K562 (cell line): Measurements from ENCODE around the gene POU2AF2. TPM values are rescaled to one million over a fixed set of nuclear protein-coding genes. Genes with fewer than 3 reads are reported as not detected.

Source experiments
- ATAC-seq: fragments of 200-7000 bp; cut with Tn5 transposase; 3 replicates; pipeline ENCODE4 v1.9.1; 2020; ENCODE audit warnings: moderate library complexity
- BruUV-seq: library from RNA; stranded (reverse); fragments of 400-500 nt; replicated peaks from 2 replicates; lab custom pipeline; 2021; lab: Mats Ljungman, UMichigan
- CTCF ChIA-PET: fragments of 300-600 bp; formaldehyde crosslinking; extraction: SDS; loops from one replicate; lab custom pipeline; 2021; ENCODE audit warnings: low intra/inter-chr PET ratio; lab: Yijun Ruan, JAX
- POLR2A ChIA-PET: fragments of 300-600, 350-650 bp; sonication (Branson Sonifier 250); formaldehyde crosslinking; extraction: SDS; loops from one replicate; lab custom pipeline; 2021; ENCODE audit warnings: antibody characterized with exemption, inconsistent platforms; lab: Yijun Ruan, JAX
- DNase-seq, 4 experiments: peaks; one replicate each; pipeline versions ENCODE4 v3.0.0 to v3.0.0-alpha.2; 2011 to 2018; ENCODE audit warnings: low spot score in 3 of 4, mixed read lengths in 3 of 4; ENCODE audit errors: extremely low read depth in 1 of 4
- FAIRE-seq: peaks from 2 replicates; lab custom pipeline; 2011; peaks lifted over from hg19 to GRCh38; lab: Jason Lieb, UNC
- H2AFZ ChIP-seq: 2 replicates; pipeline ENCODE4 v1.6.0; 2011; ENCODE audit warnings: low read depth, low read length, control low read depth, inconsistent platforms
- H3K27ac ChIP-seq: fragments of 200-600 bp; 3 replicates; pipeline ENCODE4 v1.8.0; 2011; ENCODE audit warnings: low read depth, mild to moderate bottlenecking, control low read depth, inconsistent platforms, low read length, moderate library complexity, mixed read lengths; ENCODE audit errors: extremely low read depth
- H3K27me3 ChIP-seq, 2 experiments: fragments of 300-600 bp in 1 of 2; 2 replicates in 1 of 2; 3 replicates in 1 of 2; pipeline versions ENCODE4 v1.6.0 to v1.8.0; 2011; ENCODE audit warnings: inconsistent platforms in 2 of 2, low read length in 2 of 2, mild to moderate bottlenecking in 1 of 2, mixed read lengths in 1 of 2, moderate library complexity in 1 of 2; ENCODE audit not compliant: control insufficient read depth in 2 of 2, insufficient read depth in 2 of 2
- H3K36me3 ChIP-seq: fragments of 300-600 bp; 3 replicates; pipeline ENCODE4 v1.8.0; 2011; ENCODE audit warnings: mild to moderate bottlenecking, low read length, inconsistent platforms; ENCODE audit not compliant: control insufficient read depth, insufficient read depth
- H3K4me1 ChIP-seq, 2 experiments: fragments of 200-600 bp in 1 of 2; replicated peaks in 1 of 2; 2 replicates in 1 of 2; 3 replicates in 1 of 2; pipeline versions ENCODE4 v1.5.1 to v1.8.0; 2011; ENCODE audit warnings: inconsistent platforms in 2 of 2, low read length in 2 of 2, mild to moderate bottlenecking in 1 of 2, mixed read lengths in 1 of 2, moderate library complexity in 1 of 2; ENCODE audit not compliant: control insufficient read depth in 2 of 2, insufficient read depth in 2 of 2
- H3K4me2 ChIP-seq: 2 replicates; pipeline ENCODE4 v1.6.1; 2011; ENCODE audit warnings: low read length, control low read depth, inconsistent platforms, mixed read lengths; ENCODE audit not compliant: insufficient read depth
- H3K4me3 ChIP-seq: fragments of 200-600 bp; sonication (generic), shearing (Covaris generic); 2 replicates; pipeline ENCODE4 v1.5.1; 2016; ENCODE audit warnings: control low read depth, inconsistent platforms
- H3K79me2 ChIP-seq: fragments of 200-600 bp; 3 replicates; pipeline ENCODE4 v1.8.0; 2011; ENCODE audit warnings: low read length, inconsistent platforms; ENCODE audit not compliant: control insufficient read depth, insufficient read depth
- H3K9ac ChIP-seq, 2 experiments: 2 replicates each; pipeline versions ENCODE4 v1.6.0 to v1.6.1; 2011; ENCODE audit warnings: low read depth in 2 of 2, low read length in 2 of 2, control low read depth in 1 of 2, inconsistent platforms in 1 of 2, mild to moderate bottlenecking in 1 of 2, mixed read lengths in 1 of 2; ENCODE audit not compliant: insufficient read depth in 1 of 2
- H3K9me1 ChIP-seq: one replicate; pipeline ENCODE4 v1.6.0; 2011; ENCODE audit warnings: inconsistent platforms, mild to moderate bottlenecking, low read length, moderate library complexity; ENCODE audit not compliant: control insufficient read depth, insufficient read depth
- H3K9me3 ChIP-seq: replicated peaks from 2 replicates; pipeline ENCODE4 v1.5.1; 2011; ENCODE audit warnings: low read depth, low read length, inconsistent platforms; ENCODE audit not compliant: control insufficient read depth, insufficient read depth
- H4K20me1 ChIP-seq: replicated peaks from 2 replicates; pipeline ENCODE4 v1.6.1; 2011; ENCODE audit warnings: low read length, inconsistent platforms, mixed read lengths; ENCODE audit not compliant: control insufficient read depth, insufficient read depth
- ATF7 ChIP-seq: fragments of 450-650 bp; IDR thresholded peaks from 2 replicates; pipeline ENCODE4 v1.7.1; 2014; ENCODE audit warnings: mild to moderate bottlenecking, moderate library complexity
- GTF2B ChIP-seq: IDR thresholded peaks from 2 replicates; pipeline ENCODE4 v1.6.1; 2011; ENCODE audit not compliant: insufficient read length; ENCODE audit errors: extremely low read depth
- HDGF ChIP-seq: fragments of 450-650 bp; IDR thresholded peaks from 2 replicates; pipeline ENCODE4 v1.6.1; 2016
- HEY1 ChIP-seq: fragments of 250-450 bp; sonication (Bioruptor Pico); IDR thresholded peaks from 2 replicates; pipeline ENCODE4 v1.5.0; 2020; ENCODE audit warnings: mild to moderate bottlenecking, moderate library complexity, borderline replicate concordance
- NRF1 ChIP-seq, 2 experiments: fragments of 450-650 bp; IDR thresholded peaks in 1 of 2; conservative IDR thresholded peaks in 1 of 2; 2 replicates each; pipeline ENCODE4 v1.6.1; 2014; ENCODE audit warnings: mild to moderate bottlenecking in 2 of 2
- PRMT5 ChIP-seq: sonication (generic); formaldehyde crosslinking; IDR thresholded peaks from 2 replicates; pipeline ENCODE4 v1.5.0; 2020; ENCODE audit warnings: missing genetic modification reagents
- WGBS: fragments of 100-300 bp; shearing (Covaris generic); methylation state at CpG from one replicate; pipeline ENCODE4 v1.1.6; 2016; ENCODE audit warnings: low coverage, mixed read lengths; ENCODE audit not compliant: insufficient coverage; ENCODE audit errors: missing lambda C conversion rate; 5-methylcytosine and 5-hydroxymethylcytosine counted together
- in situ Hi-C: fragments of 300-500 bp; cut with MboI; formaldehyde crosslinking; loops from 4 replicates; pipeline ENCODE4 v1.15.0; 2018; ENCODE audit warnings: inconsistent platforms, mixed read lengths
- intact Hi-C: fragments of 100-400 bp; cut with micrococcal nuclease; formaldehyde crosslinking; loops from 2 replicates; pipeline ENCODE4 v1.14.2; 2022
- polyA plus RNA-seq, 8 experiments: library from polyadenylated mRNA; depleted of rRNA in 4 of 8; stranded (reverse) in 5 of 8; unstranded in 3 of 8; fragments of >200 nt; fragmentation: Nextera tagmentation in 2 of 8; fragmentation: Illumina TruSeq in 1 of 8; extraction: Ambion mirVana in 2 of 8; extraction: Trizol in 1 of 8; gene quantifications; 2 replicates each; pipeline versions ENCODE4 v1.2.1 to v1.2.3, GENCODE V29; 2011 to 2014; ENCODE audit warnings: inconsistent platforms in 1 of 8, missing spikeins in 1 of 8
- total RNA-seq, 7 experiments: library from RNA; depleted of rRNA in 6 of 7; stranded (reverse); fragments of >200 nt in 6 of 7; fragmentation: Illumina TruSeq in 2 of 7; extraction: Trizol in 2 of 7; gene quantifications; 2 replicates each; pipeline versions ENCODE4 v1.2.1 to v1.2.3, GENCODE V29; 2011 to 2021; ENCODE audit warnings: low replicate concordance in 1 of 7

Gene POU2AF2
- total and polyA plus RNA-seq, 9 of the 15 experiments (the other 6 are each of a cell fraction or from before 2014, with no cell fraction given): not detected

GRCh38 chr11:111258046-111258445 lies 12.5 kb downstream of the POU2AF2 start:
- no peak overlapping the region for H3K9ac ChIP-seq
- FAIRE-seq: no peak
- CTCF ChIA-PET: no interaction called here
- no peak overlapping the region for H3K27ac ChIP-seq
- POLR2A ChIA-PET: interaction anchor here (0.6 kb wide), 1 partner anchor 206 kb away, joined by 3 read pairs; no protein-coding TSS in a partner anchor
- no peaks in the 10 kb centered on the region for H3K36me3 ChIP-seq
- no peak for ATAC-seq
- no peak overlapping the region for H3K4me2 ChIP-seq
- no peaks in the 10 kb centered on the region for H3K4me1 ChIP-seq
- H3K9me1 ChIP-seq: no peaks in the 10 kb centered on the region
- H2AFZ ChIP-seq: no peak overlapping the region
- no peaks in the 10 kb centered on the region for H3K27me3 ChIP-seq
- 0% methylated on average over 4 of the region's 4 CpGs for WGBS
- H4K20me1 ChIP-seq: no peaks in the 10 kb centered on the region
- TF ChIP-seq NRF1 (conservative IDR thresholded peaks at IDR 0.05 in 1 of 2, IDR thresholded peaks at IDR 0.05 in 1 of 2): no peak
- no peak for TF ChIP-seq PRMT5
- TF ChIP-seq ATF7: no peak
- TF ChIP-seq GTF2B: no peak
- TF ChIP-seq HEY1 (CRISPR knock-in tag): no peak
- no peak for DNase-seq
- H3K4me3 ChIP-seq: no peak overlapping the region
- no peaks in the 10 kb centered on the region for H3K79me2 ChIP-seq
- intact Hi-C loops (no loop called here), in situ Hi-C loops (no loop called here)
- BruUV-seq: no TSS peak
- H3K9me3 ChIP-seq: no peaks in the 10 kb centered on the region

- Histone ChIP-seq H3K36me3 (no peaks in the 10 kb centered on the region), H3K27ac (no peak overlapping the region), H3K4me2 (no peak overlapping the region), H3K9me3 (no peaks in the 10 kb centered on the region), H3K27me3 (no peaks in the 10 kb centered on the region), H2AFZ (no peak overlapping the region), H3K4me3 (no peak overlapping the region), H3K9ac (no peak overlapping the region), H3K9me1 (no peaks in the 10 kb centered on the region), H3K79me2 (no peaks in the 10 kb centered on the region), H4K20me1 (no peaks in the 10 kb centered on the region), H3K4me1 (no peaks in the 10 kb centered on the region)
- FAIRE-seq (no peak), ATAC-seq (no peak), DNase-seq (no peak)
- BruUV-seq: no TSS peak
- in situ Hi-C loops (no loop called here), intact Hi-C loops (no loop called here)
- whole genome bisulfite sequencing: 1% methylated on average over 4 of the region's 4 CpGs
- POLR2A ChIA-PET: no interaction called here
- CTCF ChIA-PET: no interaction called here
- TF ChIP-seq HDGF: no peak
These were observed 14.4 kb downstream of the POU2AF2 start for GRCh38 chr11:111259896-111260295.
